HepG2 (cell line): ENCODE measurements around the gene KANSL3. TPM values are rescaled to one million over a fixed set of nuclear protein-coding genes. Genes with fewer than 3 reads are reported as not detected.
A peak's percentile ranks its signal among the peaks of the same experiment; 100 is the strongest.

Source experiments
- CEBPB ChIP-seq: IDR thresholded peaks from 2 replicates; pipeline ENCODE4 v1.6.1; 2011; ENCODE audit warnings: low read depth, low read length, improper control_type of control experiment, borderline replicate concordance
- ESRRA ChIP-seq: sonication (generic); formaldehyde crosslinking; IDR thresholded peaks from 2 replicates; pipeline ENCODE4 v1.5.1; 2020; ENCODE audit warnings: mild to moderate bottlenecking, low read depth, missing genetic modification reagents
- GLI4 ChIP-seq: sonication (generic); formaldehyde crosslinking; IDR thresholded peaks from 2 replicates; pipeline ENCODE4 v1.5.1; 2020; ENCODE audit warnings: missing genetic modification reagents, mild to moderate bottlenecking, moderate library complexity, borderline replicate concordance
- HDAC2 ChIP-seq: sonication (generic); formaldehyde crosslinking; IDR thresholded peaks from 2 replicates; pipeline ENCODE4 v1.4.0; 2020; ENCODE audit warnings: missing genetic modification reagents
- MAFK ChIP-seq, 2 experiments: IDR thresholded peaks in 1 of 2; conservative IDR thresholded peaks in 1 of 2; 2 replicates each; pipeline ENCODE4 v1.6.1; 2011; ENCODE audit warnings: improper control_type of control experiment in 2 of 2, low read length in 2 of 2
- SNAPC2 ChIP-seq: sonication (generic); formaldehyde crosslinking; IDR thresholded peaks from 2 replicates; pipeline ENCODE4 v1.8.1; 2022; ENCODE audit warnings: mild to moderate bottlenecking, missing genetic modification reagents
- SOX6 ChIP-seq, 2 experiments: fragments of 450-650 bp in 1 of 2; sonication (generic) in 1 of 2; formaldehyde crosslinking in 1 of 2; IDR thresholded peaks; 2 replicates each; pipeline versions ENCODE4 v1.4.0 to v1.6.1; 2017 to 2020; ENCODE audit warnings: antibody characterized with exemption in 1 of 2, mild to moderate bottlenecking in 1 of 2, missing genetic modification reagents in 1 of 2
- TOPORS ChIP-seq: sonication (generic); formaldehyde crosslinking; IDR thresholded peaks from 2 replicates; pipeline ENCODE4 v1.8.0; 2023; ENCODE audit warnings: mild to moderate bottlenecking, missing genetic modification reagents
- ZBTB1 ChIP-seq: sonication (generic); formaldehyde crosslinking; IDR thresholded peaks from 2 replicates; pipeline ENCODE4 v1.4.0; 2020; ENCODE audit warnings: missing genetic modification reagents, borderline replicate concordance
- ZNF230 ChIP-seq: sonication (generic); formaldehyde crosslinking; IDR thresholded peaks from 2 replicates; pipeline ENCODE4 v1.4.0; 2020; ENCODE audit warnings: mild to moderate bottlenecking, missing genetic modification reagents
- ZNF343 ChIP-seq: sonication (generic); formaldehyde crosslinking; IDR thresholded peaks from 2 replicates; pipeline ENCODE4 v1.4.0; 2020; ENCODE audit warnings: mild to moderate bottlenecking, missing genetic modification reagents
- ZNF431 ChIP-seq: sonication (generic); formaldehyde crosslinking; IDR thresholded peaks from 2 replicates; pipeline ENCODE4 v1.9.0; 2022; ENCODE audit warnings: missing genetic modification reagents, low read depth, mild to moderate bottlenecking, borderline replicate concordance
- ZNF83 ChIP-seq: sonication (generic); formaldehyde crosslinking; IDR thresholded peaks from 2 replicates; pipeline ENCODE4 v1.4.0; 2020; ENCODE audit warnings: missing genetic modification reagents, mild to moderate bottlenecking, borderline replicate concordance
- ZSCAN20 ChIP-seq: sonication (generic); formaldehyde crosslinking; IDR thresholded peaks from 2 replicates; pipeline ENCODE4 v1.4.0; 2020; ENCODE audit warnings: missing genetic modification reagents, mild to moderate bottlenecking, borderline replicate concordance
- polyA plus RNA-seq, 8 experiments: library from polyadenylated mRNA; depleted of rRNA in 3 of 8; stranded (reverse) in 7 of 8; unstranded in 1 of 8; fragments of >200 nt; fragmentation: Illumina TruSeq in 4 of 8; extraction: Trizol in 4 of 8; gene quantifications; 2 replicates each; pipeline versions ENCODE4 v1.2.1 to v1.2.3, GENCODE V29; 2011 to 2016; ENCODE audit warnings: low read depth in 4 of 8, missing spikeins in 1 of 8, mixed read lengths in 1 of 8; ENCODE audit not compliant: insufficient read depth in 1 of 8
- total RNA-seq, 5 experiments: library from RNA; depleted of rRNA; stranded (reverse); fragments of >200 nt; fragmentation: Illumina TruSeq; extraction: Trizol; gene quantifications; 2 replicates each; pipeline ENCODE4 v1.2.3, GENCODE V29; 2016; ENCODE audit warnings: low read depth in 1 of 5
- TF ChIP-seq, protein P1 (sequence below): sonication (generic); formaldehyde crosslinking; IDR thresholded peaks from 2 replicates; pipeline ENCODE4 v1.4.0; 2020; ENCODE audit warnings: missing genetic modification reagents, borderline replicate concordance
- TF ChIP-seq, protein P2 (sequence below): sonication (generic); formaldehyde crosslinking; IDR thresholded peaks from 2 replicates; pipeline ENCODE4 v1.5.0; 2020; ENCODE audit warnings: missing genetic modification reagents, mild to moderate bottlenecking, borderline replicate concordance
- TF ChIP-seq, protein P3 (sequence below): sonication (generic); formaldehyde crosslinking; conservative IDR thresholded peaks from 2 replicates; pipeline ENCODE4 v1.4.0; 2020; ENCODE audit warnings: missing genetic modification reagents
- TF ChIP-seq, protein P4 (sequence below): sonication (generic); formaldehyde crosslinking; IDR thresholded peaks from 2 replicates; pipeline ENCODE4 v1.5.1; 2020; ENCODE audit warnings: missing genetic modification reagents, mild to moderate bottlenecking, borderline replicate concordance
- TF ChIP-seq, protein P5 (sequence below): sonication (generic); formaldehyde crosslinking; conservative IDR thresholded peaks from 2 replicates; pipeline ENCODE4 v1.4.0; 2020; ENCODE audit warnings: missing genetic modification reagents

Gene KANSL3
- total and polyA plus RNA-seq, 2 of the 13 experiments (the other 11 are each of a cell fraction or from before 2014, with no cell fraction given), result 20.8 to 37.3 TPM

DNA sequence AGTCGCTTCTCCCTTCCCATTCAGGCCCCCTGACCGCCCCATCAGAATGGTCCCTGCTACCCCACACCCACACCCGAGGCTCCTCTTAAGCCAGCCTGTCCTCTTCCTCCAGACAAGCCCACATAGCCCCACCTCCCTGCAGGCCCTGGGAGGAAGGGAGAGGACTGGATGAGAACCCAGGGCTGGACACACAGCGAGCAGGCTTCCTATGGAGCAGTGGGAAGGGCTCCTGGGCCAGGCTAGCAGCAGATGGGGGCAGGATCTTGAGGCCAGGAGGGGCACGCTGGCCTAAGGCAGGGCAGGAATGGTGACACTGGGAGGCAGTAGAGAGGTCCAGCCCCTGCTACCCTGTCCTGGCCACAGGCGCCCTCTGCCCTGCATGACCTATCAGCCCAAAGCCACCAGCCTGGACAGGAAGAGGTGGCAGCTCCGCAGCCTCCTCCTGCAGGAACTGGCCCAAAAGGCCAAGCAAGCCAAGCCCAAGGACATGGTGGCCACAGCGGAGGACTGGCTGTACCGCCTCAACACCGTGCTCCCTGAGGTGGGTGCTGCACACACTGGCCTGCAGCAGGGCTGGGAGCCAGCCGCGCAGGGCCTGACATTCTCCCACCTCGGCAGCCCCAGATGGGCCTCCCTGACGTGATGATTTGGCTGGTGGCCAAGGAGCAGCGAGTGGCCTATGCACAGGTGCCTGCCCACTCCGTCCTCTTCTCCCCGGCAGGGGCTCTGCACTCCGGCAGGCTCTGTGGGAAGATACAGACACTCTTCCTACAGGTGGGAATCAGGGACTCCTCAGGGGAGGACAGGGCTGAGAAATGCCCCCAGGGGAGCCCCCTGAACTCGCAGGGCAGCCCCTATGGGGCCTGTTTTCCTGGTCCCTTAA lies 47.7 kb upstream of the KANSL3 start (continued):
- TF ChIP-seq, protein P1, sequence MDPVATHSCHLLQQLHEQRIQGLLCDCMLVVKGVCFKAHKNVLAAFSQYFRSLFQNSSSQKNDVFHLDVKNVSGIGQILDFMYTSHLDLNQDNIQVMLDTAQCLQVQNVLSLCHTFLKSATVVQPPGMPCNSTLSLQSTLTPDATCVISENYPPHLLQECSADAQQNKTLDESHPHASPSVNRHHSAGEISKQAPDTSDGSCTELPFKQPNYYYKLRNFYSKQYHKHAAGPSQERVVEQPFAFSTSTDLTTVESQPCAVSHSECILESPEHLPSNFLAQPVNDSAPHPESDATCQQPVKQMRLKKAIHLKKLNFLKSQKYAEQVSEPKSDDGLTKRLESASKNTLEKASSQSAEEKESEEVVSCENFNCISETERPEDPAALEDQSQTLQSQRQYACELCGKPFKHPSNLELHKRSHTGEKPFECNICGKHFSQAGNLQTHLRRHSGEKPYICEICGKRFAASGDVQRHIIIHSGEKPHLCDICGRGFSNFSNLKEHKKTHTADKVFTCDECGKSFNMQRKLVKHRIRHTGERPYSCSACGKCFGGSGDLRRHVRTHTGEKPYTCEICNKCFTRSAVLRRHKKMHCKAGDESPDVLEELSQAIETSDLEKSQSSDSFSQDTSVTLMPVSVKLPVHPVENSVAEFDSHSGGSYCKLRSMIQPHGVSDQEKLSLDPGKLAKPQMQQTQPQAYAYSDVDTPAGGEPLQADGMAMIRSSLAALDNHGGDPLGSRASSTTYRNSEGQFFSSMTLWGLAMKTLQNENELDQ (CRISPR knock-in tag), result peak; percentile 50; the same call in 1 of the 2 replicates
- TF ChIP-seq ZSCAN20 (CRISPR knock-in tag) (no peak), TOPORS (no peak), SOX6 (IDR thresholded peaks at IDR 0.05) (no peak), SOX6 (CRISPR knock-in tag; IDR thresholded peaks at IDR 0.05) (peak; percentile 61), ZNF431 (CRISPR knock-in tag) (peak; percentile 88), HDAC2 (CRISPR knock-in tag) (peak; percentile 81), ZNF343 (peak; percentile 100), ZBTB1 (CRISPR knock-in tag) (no peak), SNAPC2 (CRISPR knock-in tag) (no peak), CEBPB (no peak), ZNF230 (CRISPR knock-in tag) (no peak), ZNF83 (CRISPR knock-in tag) (no peak), GLI4 (CRISPR knock-in tag) (no peak), ESRRA (CRISPR knock-in tag) (no peak), MAFK (conservative IDR thresholded peaks at IDR 0.05 in 1 of 2, IDR thresholded peaks at IDR 0.05 in 1 of 2; ENCODE audit: low read length in 2 of 2) (no peak)
- TF ChIP-seq, protein P2, sequence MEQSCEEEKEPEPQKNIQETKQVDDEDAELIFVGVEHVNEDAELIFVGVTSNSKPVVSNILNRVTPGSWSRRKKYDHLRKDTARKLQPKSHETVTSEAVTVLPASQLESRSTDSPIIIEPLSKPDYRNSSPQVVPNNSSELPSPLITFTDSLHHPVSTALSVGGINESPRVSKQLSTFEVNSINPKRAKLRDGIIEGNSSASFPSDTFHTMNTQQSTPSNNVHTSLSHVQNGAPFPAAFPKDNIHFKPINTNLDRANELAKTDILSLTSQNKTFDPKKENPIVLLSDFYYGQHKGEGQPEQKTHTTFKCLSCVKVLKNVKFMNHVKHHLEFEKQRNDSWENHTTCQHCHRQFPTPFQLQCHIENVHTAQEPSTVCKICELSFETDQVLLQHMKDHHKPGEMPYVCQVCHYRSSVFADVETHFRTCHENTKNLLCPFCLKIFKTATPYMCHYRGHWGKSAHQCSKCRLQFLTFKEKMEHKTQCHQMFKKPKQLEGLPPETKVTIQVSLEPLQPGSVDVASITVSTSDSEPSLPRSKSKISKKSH, result no peak; the same call in 1 of the 2 replicates
- TF ChIP-seq, protein P3, sequence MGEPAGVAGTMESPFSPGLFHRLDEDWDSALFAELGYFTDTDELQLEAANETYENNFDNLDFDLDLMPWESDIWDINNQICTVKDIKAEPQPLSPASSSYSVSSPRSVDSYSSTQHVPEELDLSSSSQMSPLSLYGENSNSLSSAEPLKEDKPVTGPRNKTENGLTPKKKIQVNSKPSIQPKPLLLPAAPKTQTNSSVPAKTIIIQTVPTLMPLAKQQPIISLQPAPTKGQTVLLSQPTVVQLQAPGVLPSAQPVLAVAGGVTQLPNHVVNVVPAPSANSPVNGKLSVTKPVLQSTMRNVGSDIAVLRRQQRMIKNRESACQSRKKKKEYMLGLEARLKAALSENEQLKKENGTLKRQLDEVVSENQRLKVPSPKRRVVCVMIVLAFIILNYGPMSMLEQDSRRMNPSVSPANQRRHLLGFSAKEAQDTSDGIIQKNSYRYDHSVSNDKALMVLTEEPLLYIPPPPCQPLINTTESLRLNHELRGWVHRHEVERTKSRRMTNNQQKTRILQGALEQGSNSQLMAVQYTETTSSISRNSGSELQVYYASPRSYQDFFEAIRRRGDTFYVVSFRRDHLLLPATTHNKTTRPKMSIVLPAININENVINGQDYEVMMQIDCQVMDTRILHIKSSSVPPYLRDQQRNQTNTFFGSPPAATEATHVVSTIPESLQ (CRISPR knock-in tag), result no peak
- TF ChIP-seq, protein P4, sequence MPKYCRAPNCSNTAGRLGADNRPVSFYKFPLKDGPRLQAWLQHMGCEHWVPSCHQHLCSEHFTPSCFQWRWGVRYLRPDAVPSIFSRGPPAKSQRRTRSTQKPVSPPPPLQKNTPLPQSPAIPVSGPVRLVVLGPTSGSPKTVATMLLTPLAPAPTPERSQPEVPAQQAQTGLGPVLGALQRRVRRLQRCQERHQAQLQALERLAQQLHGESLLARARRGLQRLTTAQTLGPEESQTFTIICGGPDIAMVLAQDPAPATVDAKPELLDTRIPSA, result no peak
- TF ChIP-seq, protein P5, sequence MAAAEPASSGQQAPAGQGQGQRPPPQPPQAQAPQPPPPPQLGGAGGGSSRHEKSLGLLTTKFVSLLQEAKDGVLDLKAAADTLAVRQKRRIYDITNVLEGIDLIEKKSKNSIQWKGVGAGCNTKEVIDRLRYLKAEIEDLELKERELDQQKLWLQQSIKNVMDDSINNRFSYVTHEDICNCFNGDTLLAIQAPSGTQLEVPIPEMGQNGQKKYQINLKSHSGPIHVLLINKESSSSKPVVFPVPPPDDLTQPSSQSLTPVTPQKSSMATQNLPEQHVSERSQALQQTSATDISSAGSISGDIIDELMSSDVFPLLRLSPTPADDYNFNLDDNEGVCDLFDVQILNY (CRISPR knock-in tag), result no peak
